Placental epithelial cell (primary cell): ENCODE data around the gene SLC30A3. TPM values are rescaled to one million over a fixed set of nuclear protein-coding genes. Genes with fewer than 3 reads are reported as not detected.

Experiments used
- total RNA-seq: library from RNA; depleted of rRNA; stranded (reverse); fragments of >200 nt; gene quantifications from 2 replicates; pipeline ENCODE4 v1.2.3, GENCODE V29; 2012

The SLC30A3 gene
- 0.11 TPM in 1 of 2 replicates, not detected in the other for total RNA-seq

GRCh38 chr2:27262379-27263286, at the start of gene SLC30A3:
SLC30A3 (minus strand) TSS chr2:27263047; CDS start chr2:27262906, 141 bp downstream.

GRCh38 chr2:27308359-27308881, 45.6 kb upstream of the SLC30A3 start, which contains the start of gene UCN:
UCN (minus strand) TSS chr2:27308445; CDS start chr2:27307895, 550 bp downstream.

GRCh38 chr2:27281855-27282559, 19.2 kb upstream of the SLC30A3 start, which contains the start of gene TRIM54:
TRIM54 (plus strand) TSS chr2:27282429; CDS start chr2:27282732, 303 bp downstream.

GRCh38 chr2:27275211-27276150, 12.6 kb upstream of the SLC30A3 start, which contains the start of gene DNAJC5G:
DNAJC5G (plus strand) TSS chr2:27275433; CDS start chr2:27276729, 1,296 bp downstream.

GRCh38 chr2:27217173-27218121, 45.4 kb downstream of the SLC30A3 start, which contains the start of gene CAD:
CAD (plus strand) TSS chr2:27217369; CDS start chr2:27217552, 183 bp downstream.

GRCh38 chr2:27211943-27212625, 50.8 kb downstream of the SLC30A3 start, which contains the start of the genes ATRAID and SLC5A6:
ATRAID (plus strand) TSS chr2:27212041; CDS start chr2:27212369, 328 bp downstream.
SLC5A6 (minus strand) TSS chr2:27212268; CDS start chr2:27207650, 4,618 bp downstream.

Other genes with a start within 250 kb of the SLC30A3 start
- 68.0 and 78.1 TPM in 2 replicates for gene TMEM214, start 230.1 kb downstream of the SLC30A3 start, total RNA-seq
- 39.6 and 41.2 TPM in 2 replicates for gene AGBL5, start 211.4 kb downstream of the SLC30A3 start, total RNA-seq
- gene OST4, start 191.4 kb downstream of the SLC30A3 start, total RNA-seq, result 217 and 424 TPM in 2 replicates
- 5.2 and 24.7 TPM in 2 replicates for gene EMILIN1, start 184.4 kb downstream of the SLC30A3 start, total RNA-seq
- under 0.01 TPM in 1 of 2 replicates, not detected in the other for gene KHK, start 176.3 kb downstream of the SLC30A3 start, total RNA-seq
- gene CGREF1, start 143.9 kb downstream of the SLC30A3 start, total RNA-seq, result under 0.01 and 0.33 TPM in 2 replicates
- not detected in 2 replicates for gene ABHD1, start 139.2 kb downstream of the SLC30A3 start, total RNA-seq
- 44.4 and 75.3 TPM in 2 replicates for gene PREB, start 128.4 kb downstream of the SLC30A3 start, total RNA-seq
- gene PRR30, start 123.6 kb downstream of the SLC30A3 start, total RNA-seq, result not detected in 2 replicates
- gene TCF23, start 114.0 kb downstream of the SLC30A3 start, total RNA-seq, result not detected in 2 replicates
- gene ATRAID, start 51.0 kb downstream of the SLC30A3 start, total RNA-seq, result 197 and 201 TPM in 2 replicates
- gene SLC5A6, start 50.8 kb downstream of the SLC30A3 start, total RNA-seq, result 174 and 243 TPM in 2 replicates
- 46.3 and 52.6 TPM in 2 replicates for gene CAD, start 45.7 kb downstream of the SLC30A3 start, total RNA-seq
- gene DNAJC5G, start 12.4 kb upstream of the SLC30A3 start, total RNA-seq, result not detected in 2 replicates
- gene TRIM54, start 19.4 kb upstream of the SLC30A3 start, total RNA-seq, result not detected in 2 replicates
- 0.22 and 2.0 TPM in 2 replicates for gene UCN, start 45.4 kb upstream of the SLC30A3 start, total RNA-seq
- 56.1 TPM in 2 replicates for gene MPV17, start 60.0 kb upstream of the SLC30A3 start, total RNA-seq
- gene GTF3C2, start 93.7 kb upstream of the SLC30A3 start, total RNA-seq, result 43.6 and 52.2 TPM in 2 replicates
- 30.6 and 34.1 TPM in 2 replicates for gene EIF2B4, start 107.3 kb upstream of the SLC30A3 start, total RNA-seq
- gene SNX17, start 107.6 kb upstream of the SLC30A3 start, total RNA-seq, result 148 and 178 TPM in 2 replicates
- gene ZNF513, start 117.7 kb upstream of the SLC30A3 start, total RNA-seq, result 10.5 and 11.4 TPM in 2 replicates
- gene PPM1G, start 146.5 kb upstream of the SLC30A3 start, total RNA-seq, result 47.9 and 50.6 TPM in 2 replicates
- 171 and 233 TPM in 2 replicates for gene NRBP1, start 165.6 kb upstream of the SLC30A3 start, total RNA-seq
- 8.2 and 22.0 TPM in 2 replicates for gene KRTCAP3, start 179.3 kb upstream of the SLC30A3 start, total RNA-seq
- gene IFT172, start 226.7 kb upstream of the SLC30A3 start, total RNA-seq, result 13.1 and 14.9 TPM in 2 replicates
- gene FNDC4, start 232.2 kb upstream of the SLC30A3 start, total RNA-seq, result 11.0 and 12.1 TPM in 2 replicates
- gene GCKR, start 233.8 kb upstream of the SLC30A3 start, total RNA-seq, result 1.2 TPM in 1 of 2 replicates, not detected in the other